Natural killer cell treated with Interleukin-12 subunit alpha and Interleukin-12 subunit beta and Interleukin-15 and Interleukin-18, amount 100 ng/mL, for 72 hours (primary cell): ENCODE measurements around the gene REG4. TPM values are rescaled to one million over a fixed set of nuclear protein-coding genes. Genes with fewer than 3 reads are reported as not detected.
A peak's percentile ranks its signal among the peaks of the same experiment; 100 is the strongest.

ENCODE experiments used
- ATAC-seq, 2 donors: fragments of 150-1000 bp; cut with Tn5 transposase in 1 of 2; sonication (Bioruptor Pico), chemical (Tn5 transposase) in 1 of 2; 2 replicates each; pipeline ENCODE4 v1.10.0; 2021
- DNase-seq: peaks from one replicate; pipeline ENCODE4 v3.0.0; 2022; ENCODE audit warnings: low spot score
- H3K27ac Mint-ChIP-seq, 2 donors: 1 replicate in 1 of 2; 2 replicates in 1 of 2; pipeline ENCODE4 v1.8.0; 2022; ENCODE audit warnings: mixed read lengths in 2 of 2, mild to moderate bottlenecking in 1 of 2, moderate library complexity in 1 of 2
- H3K27me3 Mint-ChIP-seq, 2 donors: 1 replicate in 1 of 2; 2 replicates in 1 of 2; pipeline ENCODE4 v1.8.0; 2022; ENCODE audit warnings: mixed read lengths in 2 of 2
- H3K36me3 Mint-ChIP-seq: one replicate; pipeline ENCODE4 v1.8.0; 2022; ENCODE audit warnings: mixed read lengths
- H3K4me1 Mint-ChIP-seq, 2 donors: 1 replicate in 1 of 2; 2 replicates in 1 of 2; pipeline ENCODE4 v1.8.0; 2022; ENCODE audit warnings: low read depth in 2 of 2, mixed read lengths in 2 of 2, mild to moderate bottlenecking in 1 of 2
- H3K4me3 Mint-ChIP-seq: one replicate; pipeline ENCODE4 v1.8.0; 2022; ENCODE audit warnings: mixed read lengths
- H3K9me3 Mint-ChIP-seq: 2 replicates; pipeline ENCODE4 v1.8.0; 2022; ENCODE audit warnings: mixed read lengths
- total RNA-seq, 2 donors: library from RNA; stranded (reverse); gene quantifications; one replicate each; pipeline ENCODE4 v1.2.3, GENCODE V29; 2022

The REG4 gene
- total RNA-seq, 2 donors from 2014 or later, result 0.19 to 0.73 TPM

GRCh38 chr1:119764220-119764619, 47.0 kb downstream of the REG4 start:
- no peaks in the 10 kb centered on the region for H3K36me3 Mint-ChIP-seq
- no peaks in the 10 kb centered on the region for H3K9me3 Mint-ChIP-seq
- DNase-seq, result no peak
- no peak overlapping the region for H3K4me3 Mint-ChIP-seq
- ATAC-seq, result peak in 1 of 2 donors; percentile 56
- H3K4me1 Mint-ChIP-seq, result no peaks in the 10 kb centered on the region
- peaks cover 15 to 27% of the 10 kb centered on the region in 2 donors for H3K27me3 Mint-ChIP-seq
- no peak overlapping the region for H3K27ac Mint-ChIP-seq

- Mint-ChIP-seq H3K36me3 (no peaks in the 10 kb centered on the region), H3K27me3 (peaks cover 15 to 27% of the 10 kb centered on the region in 2 donors), H3K27ac (no peak overlapping the region), H3K4me1 (peaks cover 0 to 2% of the 10 kb centered on the region in 2 donors), H3K4me3 (no peak overlapping the region), H3K9me3 (no peaks in the 10 kb centered on the region)
- no peak for DNase-seq
- ATAC-seq, result no peak
Measured at GRCh38 chr1:119762953-119763352, 48.3 kb downstream of the REG4 start.

- Mint-ChIP-seq H3K36me3 (no peaks in the 10 kb centered on the region), H3K27ac (no peak overlapping the region), H3K4me3 (no peak overlapping the region), H3K4me1 (peaks cover 0 to 2% of the 10 kb centered on the region in 2 donors), H3K9me3 (no peaks in the 10 kb centered on the region), H3K27me3 (peaks cover 17 to 29% of the 10 kb centered on the region in 2 donors)
- no peak for ATAC-seq
- DNase-seq, result no peak
Measured at GRCh38 chr1:119762409-119762808, 48.9 kb downstream of the REG4 start.

GRCh38 chr1:119758584-119758983, 52.7 kb downstream of the REG4 start:
- no peak overlapping the region for H3K27ac Mint-ChIP-seq
- no peaks in the 10 kb centered on the region for H3K36me3 Mint-ChIP-seq
- peaks cover 22 to 24% of the 10 kb centered on the region in 2 donors for H3K27me3 Mint-ChIP-seq
- peaks cover 0 to 2% of the 10 kb centered on the region in 2 donors for H3K4me1 Mint-ChIP-seq
- DNase-seq (no peak), ATAC-seq (no peak)
- no peak overlapping the region for H3K4me3 Mint-ChIP-seq
- no peaks in the 10 kb centered on the region for H3K9me3 Mint-ChIP-seq

GRCh38 chr1:119752592-119752991, 58.7 kb downstream of the REG4 start:
- no peaks in the 10 kb centered on the region for H3K36me3 Mint-ChIP-seq
- DNase-seq, result no peak
- peaks cover 36 to 44% of the 10 kb centered on the region in 2 donors for H3K27me3 Mint-ChIP-seq
- H3K9me3 Mint-ChIP-seq, result no peaks in the 10 kb centered on the region
- no peak overlapping the region for H3K4me3 Mint-ChIP-seq
- H3K4me1 Mint-ChIP-seq, result no peaks in the 10 kb centered on the region
- no peak overlapping the region for H3K27ac Mint-ChIP-seq
- no peak for ATAC-seq

- peaks cover 0 to 7% of the 10 kb centered on the region in 2 donors for H3K4me1 Mint-ChIP-seq
- H3K27ac Mint-ChIP-seq, result no peak overlapping the region
- H3K27me3 Mint-ChIP-seq, result peaks cover 17 to 30% of the 10 kb centered on the region in 2 donors
- ATAC-seq (no peak), DNase-seq (no peak)
- H3K4me3 Mint-ChIP-seq, result no peak overlapping the region
- no peaks in the 10 kb centered on the region for H3K9me3 Mint-ChIP-seq
- H3K36me3 Mint-ChIP-seq, result no peaks in the 10 kb centered on the region
Measured at GRCh38 chr1:119748040-119748439, 63.2 kb downstream of the REG4 start.

GRCh38 chr1:119747451-119747850, 63.8 kb downstream of the REG4 start:
- ATAC-seq, result no peak
- H3K27me3 Mint-ChIP-seq, result peaks cover 16 to 27% of the 10 kb centered on the region in 2 donors
- no peaks in the 10 kb centered on the region for H3K9me3 Mint-ChIP-seq
- H3K27ac Mint-ChIP-seq, result no peak overlapping the region
- no peaks in the 10 kb centered on the region for H3K36me3 Mint-ChIP-seq
- DNase-seq, result no peak
- H3K4me1 Mint-ChIP-seq, result peaks cover 0 to 7% of the 10 kb centered on the region in 2 donors
- H3K4me3 Mint-ChIP-seq, result no peak overlapping the region

GRCh38 chr1:119745034-119745433, 66.2 kb downstream of the REG4 start:
- Mint-ChIP-seq H3K27ac (no peak overlapping the region), H3K9me3 (no peaks in the 10 kb centered on the region), H3K36me3 (no peaks in the 10 kb centered on the region), H3K4me1 (peaks cover 0 to 7% of the 10 kb centered on the region in 2 donors), H3K4me3 (no peak overlapping the region), H3K27me3 (peaks cover 6 to 7% of the 10 kb centered on the region in 2 donors)
- no peak for ATAC-seq
- no peak for DNase-seq

- no peak overlapping the region for H3K27ac Mint-ChIP-seq
- H3K9me3 Mint-ChIP-seq, result no peaks in the 10 kb centered on the region
- no peaks in the 10 kb centered on the region for H3K36me3 Mint-ChIP-seq
- peaks cover 0 to 7% of the 10 kb centered on the region in 2 donors for H3K4me1 Mint-ChIP-seq
- peaks cover 1 to 2% of the 10 kb centered on the region in 2 donors for H3K27me3 Mint-ChIP-seq
- no peak for DNase-seq
- H3K4me3 Mint-ChIP-seq, result no peak overlapping the region
- no peak for ATAC-seq
Measured at GRCh38 chr1:119744598-119744942, 66.7 kb downstream of the REG4 start.

Other genes with a start within 250 kb of the REG4 start
- under 1 TPM; 0.14 to 0.17 TPM for gene ZNF697, start 163.2 kb downstream of the REG4 start, total RNA-seq
- 10 to 100 TPM; 37.6 to 42.1 TPM for gene PHGDH, start 99.5 kb downstream of the REG4 start, total RNA-seq
- not detected for gene HMGCS2, start 42.6 kb downstream of the REG4 start, total RNA-seq
- gene ADAM30, start 85.1 kb upstream of the REG4 start, total RNA-seq, result not detected